Activated CD8-positive, alpha-beta memory T cell treated with anti-CD3 and anti-CD28 coated beads, Interleukin-2, amount 10 ng/mL, durations not matched to agents 7 days and 5 days (primary cell): ENCODE measurements around the gene ANXA2R. TPM values are rescaled to one million over a fixed set of nuclear protein-coding genes. Genes with fewer than 3 reads are reported as not detected.
A peak's percentile ranks its signal among the peaks of the same experiment; 100 is the strongest.
"Not testable (repeated sequence)": the region's sequence is repeated elsewhere in the genome, so short reads cannot be mapped to it uniquely, and the experiment has no call there.

Source experiments
- ATAC-seq: fragments of 150-1000 bp; cut with Tn5 transposase; one replicate; pipeline ENCODE4 v1.10.0; 2021; ENCODE audit warnings: moderate library complexity
- CTCF ChIA-PET: fragments of 350-600 bp; sonication (Branson Sonifier 250); formaldehyde crosslinking; loops from one replicate; lab custom pipeline; 2021; ENCODE audit warnings: antibody characterized with exemption; lab: Charles Lee
- DNase-seq: peaks from one replicate; pipeline ENCODE4 v3.0.0-alpha.2; 2020
- H3K27ac Mint-ChIP-seq: one replicate; pipeline ENCODE4 v1.8.0; 2021; ENCODE audit warnings: mild to moderate bottlenecking, mixed read lengths
- H3K27me3 Mint-ChIP-seq: one replicate; pipeline ENCODE4 v1.8.0; 2021; ENCODE audit warnings: mixed read lengths
- H3K36me3 Mint-ChIP-seq: one replicate; pipeline ENCODE4 v1.8.0; 2021; ENCODE audit warnings: mild to moderate bottlenecking, mixed read lengths
- H3K4me1 Mint-ChIP-seq: one replicate; pipeline ENCODE4 v1.8.0; 2021; ENCODE audit warnings: mixed read lengths
- H3K4me3 Mint-ChIP-seq: one replicate; pipeline ENCODE4 v1.8.0; 2021; ENCODE audit warnings: mild to moderate bottlenecking, moderate library complexity, mixed read lengths
- H3K9me3 Mint-ChIP-seq: one replicate; pipeline ENCODE4 v1.8.0; 2022; ENCODE audit warnings: low read depth, mixed read lengths
- total RNA-seq, 2 experiments: library from RNA; stranded (reverse); gene quantifications; one replicate each; pipeline ENCODE4 v1.2.3, GENCODE V29; 2021

ANXA2R gene
- total RNA-seq, 2 experiments from 2014 or later, result 14.5 to 32.0 TPM

- no peaks in the 10 kb centered on the region for H3K9me3 Mint-ChIP-seq
- peaks cover 43% of the 10 kb centered on the region for H3K4me1 Mint-ChIP-seq
- no peaks in the 10 kb centered on the region for H3K27me3 Mint-ChIP-seq
- no peak for DNase-seq
- peak overlapping the region; percentile 94 for H3K4me3 Mint-ChIP-seq
- CTCF ChIA-PET, result interaction anchor here (1.0 to 9.7 kb wide), 6 partner anchors 10 to 129 kb away, joined by 3 to 165 read pairs (median 31); no protein-coding TSS in a partner anchor
- peaks cover 12% of the 10 kb centered on the region for H3K36me3 Mint-ChIP-seq
- no peak for ATAC-seq
- H3K27ac Mint-ChIP-seq, result peak overlapping the region; percentile 100
Measured at GRCh38 chr5:43036856-43037635, 3.1 kb downstream of the ANXA2R start.

- peak; percentile 52 for DNase-seq
- H3K27ac Mint-ChIP-seq, result peak overlapping the region; percentile 100
- CTCF ChIA-PET, result interaction anchor here (7.3 to 9.7 kb wide), 3 partner anchors 16 to 86 kb away, joined by 51 to 165 read pairs (median 160); no protein-coding TSS in a partner anchor
- peaks cover 43% of the 10 kb centered on the region for H3K4me1 Mint-ChIP-seq
- H3K4me3 Mint-ChIP-seq, result peak overlapping the region; percentile 94
- H3K36me3 Mint-ChIP-seq, result peaks cover 12% of the 10 kb centered on the region
- no peak for ATAC-seq
- no peaks in the 10 kb centered on the region for H3K27me3 Mint-ChIP-seq
- H3K9me3 Mint-ChIP-seq, result no peaks in the 10 kb centered on the region
Measured at GRCh38 chr5:43036409-43036808, 3.7 kb downstream of the ANXA2R start.

GRCh38 chr5:43034591-43034968 is 5.5 kb downstream of the ANXA2R start:
- H3K27me3 Mint-ChIP-seq, result no peaks in the 10 kb centered on the region
- no peak for ATAC-seq
- CTCF ChIA-PET, result no interaction called here
- peak overlapping the region; percentile 13 for H3K27ac Mint-ChIP-seq
- H3K9me3 Mint-ChIP-seq, result no peaks in the 10 kb centered on the region
- peaks cover 10% of the 10 kb centered on the region for H3K36me3 Mint-ChIP-seq
- peaks cover 45% of the 10 kb centered on the region for H3K4me1 Mint-ChIP-seq
- no peak overlapping the region for H3K4me3 Mint-ChIP-seq
- DNase-seq, result no peak

GRCh38 chr5:43033841-43034590 is 6.1 kb downstream of the ANXA2R start:
- H3K9me3 Mint-ChIP-seq, result no peaks in the 10 kb centered on the region
- H3K36me3 Mint-ChIP-seq, result peaks cover 8% of the 10 kb centered on the region
- CTCF ChIA-PET, result no interaction called here
- peak overlapping the region; percentile 13 for H3K27ac Mint-ChIP-seq
- ATAC-seq, result no peak
- no peak for DNase-seq
- H3K4me3 Mint-ChIP-seq, result no peak overlapping the region
- no peaks in the 10 kb centered on the region for H3K27me3 Mint-ChIP-seq
- peaks cover 50% of the 10 kb centered on the region for H3K4me1 Mint-ChIP-seq

GRCh38 chr5:43027054-43027785 is 12.9 kb downstream of the ANXA2R start:
- CTCF ChIA-PET, result interaction anchor here (1.4 to 4.2 kb wide), 3 partner anchors 7 to 111 kb away, joined by 4 to 30 read pairs (median 5); no protein-coding TSS in a partner anchor
- Mint-ChIP-seq H3K9me3 (no peaks in the 10 kb centered on the region), H3K4me1 (peaks cover 15% of the 10 kb centered on the region), H3K27ac (no peak overlapping the region), H3K27me3 (no peaks in the 10 kb centered on the region), H3K4me3 (no peak overlapping the region), H3K36me3 (peaks cover 4% of the 10 kb centered on the region)
- no peak for ATAC-seq
- no peak for DNase-seq

- ATAC-seq, H3K4me3 Mint-ChIP-seq, H3K27me3 Mint-ChIP-seq, H3K27ac Mint-ChIP-seq, H3K9me3 Mint-ChIP-seq, DNase-seq, H3K36me3 Mint-ChIP-seq: not testable (repeated sequence)
- peaks cover 23% of the 10 kb centered on the region for H3K4me1 Mint-ChIP-seq
- CTCF ChIA-PET, result interaction anchor here (9.4 kb wide), 1 partner anchor 14 kb away, joined by 165 read pairs; the partner anchor contains the start of gene ANXA2R
Measured at GRCh38 chr5:43025184-43025950, 14.8 kb downstream of the ANXA2R start.

GRCh38 chr5:43024217-43024616 is 15.9 kb downstream of the ANXA2R start:
- CTCF ChIA-PET, result interaction anchor here (9.4 kb wide), 1 partner anchor 15 kb away, joined by 165 read pairs; the partner anchor contains the start of gene ANXA2R
- no peak for DNase-seq
- no peaks in the 10 kb centered on the region for H3K27me3 Mint-ChIP-seq
- no peak overlapping the region for H3K27ac Mint-ChIP-seq
- peaks cover 20% of the 10 kb centered on the region for H3K4me1 Mint-ChIP-seq
- ATAC-seq, result no peak
- H3K4me3 Mint-ChIP-seq, result no peak overlapping the region
- no peaks in the 10 kb centered on the region for H3K9me3 Mint-ChIP-seq
- peaks cover 4% of the 10 kb centered on the region for H3K36me3 Mint-ChIP-seq

- ATAC-seq (no peak), DNase-seq (no peak)
- Mint-ChIP-seq H3K4me1 (peaks cover 20% of the 10 kb centered on the region), H3K27me3 (no peaks in the 10 kb centered on the region), H3K27ac (peak overlapping the region; percentile 100), H3K4me3 (peak overlapping the region; percentile 96), H3K36me3 (peaks cover 4% of the 10 kb centered on the region), H3K9me3 (no peaks in the 10 kb centered on the region)
- CTCF ChIA-PET, result interaction anchor here (1.8 to 9.4 kb wide), 8 partner anchors 8 to 112 kb away, joined by 8 to 165 read pairs (median 26); partner anchors contain the start of genes ANXA2R and ZNF131
Measured at GRCh38 chr5:43021151-43021550, 19.0 kb downstream of the ANXA2R start.

- ATAC-seq (peak; percentile 7), DNase-seq (peak; percentile 62)
- no peaks in the 10 kb centered on the region for H3K27me3 Mint-ChIP-seq
- H3K27ac Mint-ChIP-seq, result peak overlapping the region; percentile 100
- H3K9me3 Mint-ChIP-seq, result no peaks in the 10 kb centered on the region
- peak overlapping the region; percentile 96 for H3K4me3 Mint-ChIP-seq
- CTCF ChIA-PET, result interaction anchor here (1.0 to 9.4 kb wide), 11 partner anchors 9 to 172 kb away, joined by 3 to 165 read pairs (median 15); partner anchors contain the start of genes ANXA2R, NIM1K and ZNF131
- H3K36me3 Mint-ChIP-seq, result peaks cover 4% of the 10 kb centered on the region
- peaks cover 27% of the 10 kb centered on the region for H3K4me1 Mint-ChIP-seq
Measured at GRCh38 chr5:43020399-43020746, 19.7 kb downstream of the ANXA2R start.

GRCh38 chr5:43019614-43020398 is 20.3 kb downstream of the ANXA2R start:
- Mint-ChIP-seq H3K4me3 (peak overlapping the region; percentile 96), H3K27me3 (no peaks in the 10 kb centered on the region), H3K4me1 (peaks cover 33% of the 10 kb centered on the region), H3K36me3 (peaks cover 4% of the 10 kb centered on the region), H3K27ac (peak overlapping the region; percentile 100), H3K9me3 (no peaks in the 10 kb centered on the region)
- ATAC-seq (peak; percentile 76), DNase-seq (peak; percentile 94)
- CTCF ChIA-PET, result interaction anchor here (1.0 to 9.4 kb wide), 11 partner anchors 9 to 172 kb away, joined by 3 to 165 read pairs (median 15); partner anchors contain the start of genes ANXA2R, NIM1K and ZNF131

- ATAC-seq, result no peak
- Mint-ChIP-seq H3K9me3 (no peaks in the 10 kb centered on the region), H3K4me3 (peak overlapping the region; percentile 96), H3K4me1 (peaks cover 35% of the 10 kb centered on the region), H3K36me3 (peaks cover 4% of the 10 kb centered on the region), H3K27ac (peak overlapping the region; percentile 100), H3K27me3 (no peaks in the 10 kb centered on the region)
- CTCF ChIA-PET, result interaction anchor here (1.2 to 9.4 kb wide), 11 partner anchors 9 to 465 kb away, joined by 3 to 165 read pairs (median 15); partner anchors contain the start of genes ANXA2R, NIM1K, TMEM267 and ZNF131
- no peak for DNase-seq
Measured at GRCh38 chr5:43019291-43019613, 20.9 kb downstream of the ANXA2R start.
